Osteoblast (primary cell): ENCODE results near the gene C16orf78. TPM values are rescaled to one million over a fixed set of nuclear protein-coding genes. Genes with fewer than 3 reads are reported as not detected.
A peak's percentile ranks its signal among the peaks of the same experiment; 100 is the strongest.

Experiments used
- DNase-seq: peaks from one replicate; pipeline ENCODE4 v3.0.0; 2011; ENCODE audit warnings: low spot score, mixed read lengths; ENCODE audit not compliant: insufficient read length; ENCODE audit errors: missing footprints
- H2AFZ ChIP-seq: 2 replicates; pipeline ENCODE4 v1.6.0; 2011; ENCODE audit warnings: mild to moderate bottlenecking, low read length
- H3K27ac ChIP-seq: 2 replicates; pipeline ENCODE4 v1.5.1; 2011; ENCODE audit warnings: mild to moderate bottlenecking, low read depth, low read length, moderate library complexity
- H3K27me3 ChIP-seq: 2 replicates; pipeline ENCODE4 v1.6.0; 2012; ENCODE audit warnings: mild to moderate bottlenecking, control low read depth, inconsistent platforms, low read length, moderate library complexity; ENCODE audit not compliant: insufficient read depth
- H3K36me3 ChIP-seq: 2 replicates; pipeline ENCODE4 v1.5.1; 2011; ENCODE audit warnings: mild to moderate bottlenecking, low read length, control low read depth, moderate library complexity; ENCODE audit not compliant: insufficient read depth
- H3K4me1 ChIP-seq: 2 replicates; pipeline ENCODE4 v1.5.1; 2011; ENCODE audit warnings: mild to moderate bottlenecking, low read length, control low read depth, moderate library complexity; ENCODE audit not compliant: insufficient read depth
- H3K4me2 ChIP-seq: 2 replicates; pipeline ENCODE4 v1.6.0; 2011; ENCODE audit warnings: mild to moderate bottlenecking, low read length; ENCODE audit not compliant: insufficient read depth
- H3K4me3 ChIP-seq: fragments of 200-600 bp; sonication (generic); 3 replicates; pipeline ENCODE4 v1.5.1; 2012; ENCODE audit warnings: mild to moderate bottlenecking, low read length, inconsistent platforms; ENCODE audit not compliant: insufficient read depth
- H3K79me2 ChIP-seq: 2 replicates; pipeline ENCODE4 v1.6.0; 2012; ENCODE audit warnings: mild to moderate bottlenecking, low read length, control low read depth, inconsistent platforms; ENCODE audit not compliant: insufficient read depth
- H3K9me3 ChIP-seq: 2 replicates; pipeline ENCODE4 v1.5.1; 2011; ENCODE audit warnings: low read depth, low read length, control low read depth
- H4K20me1 ChIP-seq: 2 replicates; pipeline ENCODE4 v1.6.0; 2012; ENCODE audit warnings: mild to moderate bottlenecking, low read length, control low read depth; ENCODE audit not compliant: insufficient read depth
- CTCF ChIP-seq: IDR thresholded peaks from 2 replicates; pipeline ENCODE4 v1.5.1; 2011; ENCODE audit warnings: mild to moderate bottlenecking, low read depth, low read length, moderate library complexity; ENCODE audit errors: extremely low read depth
- total RNA-seq: library from RNA; depleted of rRNA; stranded (reverse); fragments of >200 nt; gene quantifications from 2 replicates; pipeline ENCODE4 v1.2.3, GENCODE V29; 2012

The C16orf78 gene
- total RNA-seq, 1 donor: not detected

- no peak overlapping the region for H2AFZ ChIP-seq
- TF ChIP-seq CTCF: no peak
- no peak overlapping the region for H3K4me3 ChIP-seq
- H3K4me1 ChIP-seq: no peaks in the 10 kb centered on the region
- no peaks in the 10 kb centered on the region for H4K20me1 ChIP-seq
- no peak overlapping the region for H3K27ac ChIP-seq
- no peak for DNase-seq
- no peaks in the 10 kb centered on the region for H3K79me2 ChIP-seq
- no peaks in the 10 kb centered on the region for H3K27me3 ChIP-seq
- no peaks in the 10 kb centered on the region for H3K9me3 ChIP-seq
- no peak overlapping the region for H3K4me2 ChIP-seq
- H3K36me3 ChIP-seq: no peaks in the 10 kb centered on the region
Measured at GRCh38 chr16:49330562-49331201, 42.9 kb upstream of the C16orf78 start.

GRCh38 chr16:49332589-49333258, 40.9 kb upstream of the C16orf78 start:
- no peaks in the 10 kb centered on the region for H3K79me2 ChIP-seq
- no peaks in the 10 kb centered on the region for H3K27me3 ChIP-seq
- no peak overlapping the region for H3K4me2 ChIP-seq
- DNase-seq: no peak
- no peaks in the 10 kb centered on the region for H3K4me1 ChIP-seq
- H3K36me3 ChIP-seq: no peaks in the 10 kb centered on the region
- no peaks in the 10 kb centered on the region for H4K20me1 ChIP-seq
- no peak overlapping the region for H3K4me3 ChIP-seq
- no peak for TF ChIP-seq CTCF
- no peaks in the 10 kb centered on the region for H3K9me3 ChIP-seq
- H3K27ac ChIP-seq: no peak overlapping the region
- H2AFZ ChIP-seq: no peak overlapping the region

GRCh38 chr16:49333259-49333597, 40.4 kb upstream of the C16orf78 start:
- Histone ChIP-seq H3K27me3 (no peaks in the 10 kb centered on the region), H4K20me1 (no peaks in the 10 kb centered on the region), H3K9me3 (no peaks in the 10 kb centered on the region), H3K27ac (no peak overlapping the region), H3K4me1 (no peaks in the 10 kb centered on the region), H3K4me2 (no peak overlapping the region), H3K79me2 (no peaks in the 10 kb centered on the region), H3K36me3 (no peaks in the 10 kb centered on the region), H3K4me3 (no peak overlapping the region), H2AFZ (no peak overlapping the region)
- peak; percentile 50 for DNase-seq
- no peak for TF ChIP-seq CTCF

GRCh38 chr16:49335828-49336227, 37.8 kb upstream of the C16orf78 start:
- TF ChIP-seq CTCF: no peak
- no peak for DNase-seq
- H3K4me2 ChIP-seq: no peak overlapping the region
- H3K9me3 ChIP-seq: no peaks in the 10 kb centered on the region
- no peak overlapping the region for H3K27ac ChIP-seq
- no peaks in the 10 kb centered on the region for H3K27me3 ChIP-seq
- H4K20me1 ChIP-seq: no peaks in the 10 kb centered on the region
- H2AFZ ChIP-seq: no peak overlapping the region
- no peaks in the 10 kb centered on the region for H3K4me1 ChIP-seq
- no peaks in the 10 kb centered on the region for H3K36me3 ChIP-seq
- no peaks in the 10 kb centered on the region for H3K79me2 ChIP-seq
- no peak overlapping the region for H3K4me3 ChIP-seq
